Measurements from ENCODE around the gene TNRC6B. TPM values are rescaled to one million over a fixed set of nuclear protein-coding genes. Genes with fewer than 3 reads are reported as not detected.

TNRC6B gene
- polyA plus RNA-seq, 3 donors = 7.2 to 16.5 (median 11.8) TPM

GRCh38 chr22:40331706-40332105 is 154.0 kb downstream of the TNRC6B start:
- intact Hi-C loops (cut with micrococcal nuclease) = no loop called here
- peaks cover 36% of the 10 kb centered on the region for H3K4me1 Mint-ChIP-seq
- no peak overlapping the region for H3K4me3 Mint-ChIP-seq
- Histone ChIP-seq H3K36me3 (replicated peaks in 1 of 2; ENCODE audit: control insufficient read depth in 1 of 2, insufficient read depth in 2 of 2, low read length in 2 of 2) (peaks cover 18 to 53% of the 10 kb centered on the region in 2 donors), H3K27me3 (ENCODE audit: control insufficient read depth in 2 of 2, insufficient read depth in 2 of 2, low read length in 2 of 2) (no peaks in the 10 kb centered on the region), H3K4me3 (replicated peaks in 1 of 3; ENCODE audit: low read depth in 2 of 3, low read length in 3 of 3) (no peak overlapping the region), H3K4me1 (ENCODE audit: control insufficient read depth in 1 of 2, insufficient read depth in 2 of 2, low read length in 2 of 2) (peaks cover 14 to 33% of the 10 kb centered on the region in 2 donors), H3K9ac (ENCODE audit: insufficient read depth, low read length, poor library complexity, severe bottlenecking) (no peak overlapping the region), H3K4me2 (replicated peaks; ENCODE audit: extremely low read depth, low read length, poor library complexity, severe bottlenecking) (no peak overlapping the region), H4K20me1 (ENCODE audit: insufficient read depth, low read length) (peaks cover 13% of the 10 kb centered on the region), H2AFZ (ENCODE audit: insufficient read depth, low read depth, low read length, poor library complexity, severe bottlenecking) (no peak overlapping the region), H3K9me3 (replicated peaks in 1 of 2; ENCODE audit: control insufficient read depth in 1 of 2, insufficient read depth in 1 of 2, low read length in 2 of 2) (no peaks in the 10 kb centered on the region), H3K27ac (ENCODE audit: low read depth in 1 of 2, low read length in 2 of 2) (no peak overlapping the region), H3K79me2 (ENCODE audit: insufficient read depth, low read length) (no peaks in the 10 kb centered on the region)
- H3K36me3 Mint-ChIP-seq = peaks cover 49 to 62% of the 10 kb centered on the region in 2 donors
- no peaks in the 10 kb centered on the region for H3K27me3 Mint-ChIP-seq (ENCODE audit: low read depth in 3 of 3)
- no peaks in the 10 kb centered on the region for H3K9me3 Mint-ChIP-seq
- TF ChIP-seq CTCF (IDR thresholded peaks at IDR 0.05) = no peak
- 67% methylated on average over 4 of the region's 4 CpGs for WGBS (ENCODE audit: insufficient coverage)
- DNase-seq = peak in 1 of 3 donors; percentile 17
- peak overlapping the region in 1 of 7 donors; percentile 23 for H3K27ac Mint-ChIP-seq

- intact Hi-C loops (cut with micrococcal nuclease) = no loop called here
- peaks cover 11 to 47% of the 10 kb centered on the region in 2 donors for H3K36me3 ChIP-seq (replicated peaks in 1 of 2; ENCODE audit: control insufficient read depth in 1 of 2, insufficient read depth in 2 of 2, low read length in 2 of 2)
- Mint-ChIP-seq H3K4me1 (peaks cover 40% of the 10 kb centered on the region), H3K36me3 (peaks cover 44 to 59% of the 10 kb centered on the region in 2 donors), H3K4me3 (no peak overlapping the region), H3K27me3 (ENCODE audit: low read depth in 3 of 3) (no peaks in the 10 kb centered on the region), H3K9me3 (no peaks in the 10 kb centered on the region), H3K27ac (peak overlapping the region in 1 of 7 donors; percentile 73)
- H3K9me3 ChIP-seq (replicated peaks in 1 of 2; ENCODE audit: control insufficient read depth in 1 of 2, insufficient read depth in 1 of 2, low read length in 2 of 2) = no peaks in the 10 kb centered on the region
- H2AFZ ChIP-seq (ENCODE audit: insufficient read depth, low read depth, low read length, poor library complexity, severe bottlenecking) = no peak overlapping the region
- 89% methylated on average over 7 of the region's 9 CpGs for WGBS (ENCODE audit: insufficient coverage)
- H3K4me2 ChIP-seq (replicated peaks; ENCODE audit: extremely low read depth, low read length, poor library complexity, severe bottlenecking) = no peak overlapping the region
- TF ChIP-seq CTCF (IDR thresholded peaks at IDR 0.05) = no peak
- peaks cover 19 to 38% of the 10 kb centered on the region in 2 donors for H3K4me1 ChIP-seq (ENCODE audit: control insufficient read depth in 1 of 2, insufficient read depth in 2 of 2, low read length in 2 of 2)
- no peak overlapping the region for H3K27ac ChIP-seq (ENCODE audit: low read depth in 1 of 2, low read length in 2 of 2)
- peaks cover 13% of the 10 kb centered on the region for H4K20me1 ChIP-seq (ENCODE audit: insufficient read depth, low read length)
- H3K27me3 ChIP-seq (ENCODE audit: control insufficient read depth in 2 of 2, insufficient read depth in 2 of 2, low read length in 2 of 2) = no peaks in the 10 kb centered on the region
- H3K9ac ChIP-seq (ENCODE audit: insufficient read depth, low read length, poor library complexity, severe bottlenecking) = no peak overlapping the region
- no peaks in the 10 kb centered on the region for H3K79me2 ChIP-seq (ENCODE audit: insufficient read depth, low read length)
- no peak for DNase-seq
- no peak overlapping the region for H3K4me3 ChIP-seq (replicated peaks in 1 of 3; ENCODE audit: low read depth in 2 of 3, low read length in 3 of 3)
Observed at GRCh38 chr22:40332319-40332781, 154.6 kb downstream of the TNRC6B start.
